ENCODE data around the gene APOA1.

APOA1 gene

GRCh38 chr11:116792144-116792868 is 45.1 kb downstream of the APOA1 start:
- TF ChIP-seq, protein P1, sequence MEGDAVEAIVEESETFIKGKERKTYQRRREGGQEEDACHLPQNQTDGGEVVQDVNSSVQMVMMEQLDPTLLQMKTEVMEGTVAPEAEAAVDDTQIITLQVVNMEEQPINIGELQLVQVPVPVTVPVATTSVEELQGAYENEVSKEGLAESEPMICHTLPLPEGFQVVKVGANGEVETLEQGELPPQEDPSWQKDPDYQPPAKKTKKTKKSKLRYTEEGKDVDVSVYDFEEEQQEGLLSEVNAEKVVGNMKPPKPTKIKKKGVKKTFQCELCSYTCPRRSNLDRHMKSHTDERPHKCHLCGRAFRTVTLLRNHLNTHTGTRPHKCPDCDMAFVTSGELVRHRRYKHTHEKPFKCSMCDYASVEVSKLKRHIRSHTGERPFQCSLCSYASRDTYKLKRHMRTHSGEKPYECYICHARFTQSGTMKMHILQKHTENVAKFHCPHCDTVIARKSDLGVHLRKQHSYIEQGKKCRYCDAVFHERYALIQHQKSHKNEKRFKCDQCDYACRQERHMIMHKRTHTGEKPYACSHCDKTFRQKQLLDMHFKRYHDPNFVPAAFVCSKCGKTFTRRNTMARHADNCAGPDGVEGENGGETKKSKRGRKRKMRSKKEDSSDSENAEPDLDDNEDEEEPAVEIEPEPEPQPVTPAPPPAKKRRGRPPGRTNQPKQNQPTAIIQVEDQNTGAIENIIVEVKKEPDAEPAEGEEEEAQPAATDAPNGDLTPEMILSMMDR (IDR thresholded peaks at IDR 0.05; ENCODE audit: extremely low read depth, missing control alignments) = no peak
- DNase-seq (ENCODE audit: low spot score) = no peak

DNA sequence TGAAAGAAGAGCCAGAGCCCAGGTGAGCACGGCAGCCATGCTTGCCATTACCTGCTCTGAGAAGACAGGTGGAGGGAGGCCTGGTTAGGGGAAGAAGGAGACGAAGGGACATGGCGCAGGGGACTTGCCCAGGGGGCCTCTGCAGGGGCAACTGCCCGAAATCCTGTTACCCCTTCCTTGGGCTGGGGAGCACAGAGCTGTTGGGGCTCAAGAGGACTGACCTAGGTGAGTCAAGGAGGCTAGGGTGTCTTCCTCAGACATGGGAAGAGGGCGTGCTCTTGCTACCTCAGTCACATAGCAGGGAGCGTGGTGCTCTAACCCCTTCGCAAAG is 45.6 kb downstream of the APOA1 start, which contains the start of gene APOA5:
TSS of gene APOA5 (minus strand) at position 67 of the 331 bp plus-strand sequence. CDS start at position 48, 19 bp downstream.
- DNase-seq (ENCODE audit: low spot score) = no peak

DNA sequence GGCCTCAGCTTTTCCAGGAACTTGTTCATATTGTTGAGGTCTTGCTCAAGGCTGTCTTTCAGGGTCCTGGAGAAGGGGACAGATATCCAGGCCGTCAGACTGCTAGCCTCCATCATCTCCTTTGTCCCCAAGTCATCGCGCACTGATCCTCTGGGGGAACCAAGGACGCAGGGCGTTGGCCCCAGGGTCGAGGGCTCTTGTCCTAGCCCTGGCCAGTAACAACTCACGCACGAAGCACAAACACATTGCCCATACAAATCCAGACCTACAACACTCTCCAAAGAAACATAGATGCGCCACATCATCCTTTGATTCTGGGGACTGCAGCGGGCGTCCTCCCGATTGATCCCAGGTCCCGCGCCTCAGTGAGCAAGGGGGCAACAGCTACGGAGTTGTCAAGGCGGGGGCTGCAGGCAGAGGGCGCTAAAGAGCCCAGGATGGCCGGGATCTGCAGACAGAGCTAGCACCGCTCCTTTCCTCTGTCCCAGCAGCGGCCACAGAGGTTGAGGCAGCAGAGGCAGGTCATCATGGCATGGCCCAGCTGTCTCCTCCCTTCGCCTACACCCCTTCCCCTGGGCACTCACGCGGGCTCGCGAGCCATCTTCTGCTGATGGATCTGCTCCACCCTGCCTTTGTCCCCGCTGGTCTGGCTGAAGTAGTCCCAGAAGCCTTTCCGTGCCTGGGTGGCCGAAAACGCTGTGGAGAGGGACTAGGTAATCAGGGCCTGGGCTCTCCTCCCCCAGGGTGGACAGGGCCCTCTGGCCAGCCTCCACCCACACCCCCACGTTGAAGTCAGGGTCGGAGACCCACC is 46.2 kb downstream of the APOA1 start:
- DNase-seq (ENCODE audit: low spot score) = peak; percentile 90
- TF ChIP-seq, protein P1 (IDR thresholded peaks at IDR 0.05; ENCODE audit: extremely low read depth, missing control alignments) = peak; percentile 75

More for the DNA sequence above, 45.6 kb downstream of the APOA1 start, which contains the start of gene APOA5:
- TF ChIP-seq, protein P1 (IDR thresholded peaks at IDR 0.05; ENCODE audit: extremely low read depth, missing control alignments) = no peak

GRCh38 chr11:116790167-116791001 is 47.0 kb downstream of the APOA1 start:
- TF ChIP-seq, protein P1 (IDR thresholded peaks at IDR 0.05; ENCODE audit: extremely low read depth, missing control alignments) = no peak

GRCh38 chr11:116788975-116789374 is 48.4 kb downstream of the APOA1 start:
- TF ChIP-seq, protein P1 (IDR thresholded peaks at IDR 0.05; ENCODE audit: extremely low read depth, missing control alignments) = no peak
- DNase-seq (ENCODE audit: low spot score) = peak; percentile 26

More at GRCh38 chr11:116790167-116791001, 47.0 kb downstream of the APOA1 start:
- DNase-seq (ENCODE audit: low spot score) = no peak

GRCh38 chr11:116788534-116788933 is 48.9 kb downstream of the APOA1 start:
- peak; percentile 36 for DNase-seq (ENCODE audit: low spot score)
- TF ChIP-seq, protein P1 (IDR thresholded peaks at IDR 0.05; ENCODE audit: extremely low read depth, missing control alignments) = no peak
